Neural progenitor cell (in vitro differentiated cells): ENCODE results near the gene B3GAT1. TPM values are rescaled to one million over a fixed set of nuclear protein-coding genes. Genes with fewer than 3 reads are reported as not detected.

Source experiments
- DNase-seq: peaks from one replicate; pipeline ENCODE4 v3.0.0-alpha.2; 2016; ENCODE audit warnings: low spot score
- H2AFZ ChIP-seq: fragments of 200-600 bp; sonication (generic); replicated peaks from 2 replicates; pipeline ENCODE4 v1.6.1; 2016; ENCODE audit warnings: antibody characterized with exemption
- H3F3A ChIP-seq: fragments of 200-600 bp; sonication (generic); 2 replicates; pipeline ENCODE4 v1.6.1; 2016; ENCODE audit warnings: antibody characterized with exemption, low read depth
- H3K27ac ChIP-seq: fragments of 200-600 bp; sonication (generic); 2 replicates; pipeline ENCODE4 v1.5.1; 2016; ENCODE audit warnings: mild to moderate bottlenecking
- H3K27me3 ChIP-seq: fragments of 200-600 bp; sonication (generic); 2 replicates; pipeline ENCODE4 v1.6.1; 2016; ENCODE audit warnings: mild to moderate bottlenecking, moderate library complexity
- H3K36me3 ChIP-seq: fragments of 200-600 bp; sonication (generic); 2 replicates; pipeline ENCODE4 v1.5.1; 2016
- H3K4me1 ChIP-seq: fragments of 200-600 bp; sonication (generic); 2 replicates; pipeline ENCODE4 v1.6.1; 2016; ENCODE audit warnings: mixed run types
- H3K4me2 ChIP-seq: fragments of 200-600 bp; sonication (generic); 2 replicates; pipeline ENCODE4 v1.6.1; 2016
- H3K4me3 ChIP-seq: fragments of 200-600 bp; sonication (generic); 2 replicates; pipeline ENCODE4 v1.5.1; 2016
- H3K79me2 ChIP-seq: fragments of 200-600 bp; sonication (generic); 2 replicates; pipeline ENCODE4 v1.6.1; 2016; ENCODE audit warnings: low read depth
- H3K9ac ChIP-seq: fragments of 200-600 bp; sonication (generic); 2 replicates; pipeline ENCODE4 v1.6.1; 2016
- H3K9me3 ChIP-seq: fragments of 200-600 bp; sonication (generic); 2 replicates; pipeline ENCODE4 v1.5.1; 2016; ENCODE audit warnings: low read depth
- H4K20me1 ChIP-seq: fragments of 200-600 bp; sonication (generic); 2 replicates; pipeline ENCODE4 v1.6.1; 2016; ENCODE audit warnings: low read depth
- H3K27ac Mint-ChIP-seq: 3 replicates; pipeline ENCODE4 v1.8.0; 2021; ENCODE audit warnings: mixed read lengths
- H3K27me3 Mint-ChIP-seq: 2 replicates; pipeline ENCODE4 v1.8.0; 2022; ENCODE audit warnings: low read depth, mild to moderate bottlenecking, inconsistent platforms, moderate library complexity, mixed read lengths; ENCODE audit not compliant: insufficient read depth
- H3K36me3 Mint-ChIP-seq: 3 replicates; pipeline ENCODE4 v1.8.0; 2021; ENCODE audit warnings: mixed read lengths
- H3K4me1 Mint-ChIP-seq: 3 replicates; pipeline ENCODE4 v1.8.0; 2021; ENCODE audit warnings: mixed read lengths
- H3K4me3 Mint-ChIP-seq: 3 replicates; pipeline ENCODE4 v1.8.0; 2021; ENCODE audit warnings: mild to moderate bottlenecking, moderate library complexity, mixed read lengths
- H3K9me3 Mint-ChIP-seq: 3 replicates; pipeline ENCODE4 v1.8.0; 2020; ENCODE audit warnings: mixed read lengths
- EZH2 ChIP-seq: fragments of 200-600 bp; sonication (generic); IDR thresholded peaks from 2 replicates; pipeline ENCODE4 v1.6.1; 2017; ENCODE audit warnings: antibody characterized with exemption, mild to moderate bottlenecking, moderate library complexity
- EZH2phosphoT487 ChIP-seq: fragments of 200-600 bp; sonication (generic); IDR thresholded peaks from 2 replicates; pipeline ENCODE4 v1.6.1; 2017; ENCODE audit warnings: antibody characterized with exemption
- total RNA-seq: library from RNA; depleted of rRNA; stranded (reverse); fragments of >200 nt; gene quantifications from 2 replicates; pipeline ENCODE4 v1.2.3, GENCODE V29; 2015; ENCODE audit warnings: low replicate concordance
- TF ChIP-seq, protein P1 (sequence below): fragments of 200-600 bp; sonication (generic); IDR thresholded peaks from 2 replicates; pipeline ENCODE4 v1.5.1; 2017; ENCODE audit warnings: antibody characterized with exemption, mild to moderate bottlenecking

B3GAT1 gene
- total RNA-seq, 1 donor from 2014 or later = 11.0 TPM

DNA sequence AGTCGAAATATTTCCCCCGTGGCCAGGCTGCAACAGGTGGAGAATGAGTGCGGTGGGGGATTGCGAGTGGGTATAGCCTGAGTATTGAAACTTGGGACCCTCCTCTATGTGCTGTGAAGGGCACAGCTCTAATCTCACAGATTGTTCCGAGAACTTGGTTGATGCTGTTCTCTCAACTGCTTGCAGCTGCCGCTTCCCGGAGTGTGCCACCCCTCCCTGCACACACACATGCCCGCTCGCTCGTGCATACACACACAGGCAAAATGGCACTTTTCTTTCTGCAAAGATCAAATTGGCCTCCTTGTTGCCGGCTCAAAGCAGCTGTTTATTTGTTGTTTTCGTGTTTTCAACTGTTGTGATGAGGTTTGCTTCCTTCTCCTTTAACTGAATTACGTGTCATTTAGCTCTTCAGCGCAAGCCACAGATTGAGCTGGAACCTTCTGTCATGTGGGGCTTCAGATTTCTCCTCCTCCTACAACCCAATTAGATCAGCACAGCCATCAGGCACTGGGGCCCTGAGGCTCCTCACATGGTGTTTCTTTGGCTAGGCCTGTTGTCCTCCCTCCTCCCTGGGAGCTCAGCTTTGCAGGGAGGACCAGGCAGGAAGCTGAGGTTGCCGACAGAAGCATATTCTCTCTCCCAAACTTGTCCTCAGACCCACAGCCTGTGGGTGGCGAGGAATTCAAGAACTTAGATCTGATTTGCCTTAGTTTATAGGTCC, 13.9 kb upstream of the B3GAT1 start:
- H3K79me2 ChIP-seq = no peaks in the 10 kb centered on the region
- H3K9ac ChIP-seq = no peak overlapping the region
- no peak for DNase-seq
- no peak overlapping the region for H3K4me2 ChIP-seq
- no peaks in the 10 kb centered on the region for H3K36me3 ChIP-seq
- TF ChIP-seq EZH2phosphoT487 (no peak), EZH2 (no peak)
- TF ChIP-seq, protein P1, sequence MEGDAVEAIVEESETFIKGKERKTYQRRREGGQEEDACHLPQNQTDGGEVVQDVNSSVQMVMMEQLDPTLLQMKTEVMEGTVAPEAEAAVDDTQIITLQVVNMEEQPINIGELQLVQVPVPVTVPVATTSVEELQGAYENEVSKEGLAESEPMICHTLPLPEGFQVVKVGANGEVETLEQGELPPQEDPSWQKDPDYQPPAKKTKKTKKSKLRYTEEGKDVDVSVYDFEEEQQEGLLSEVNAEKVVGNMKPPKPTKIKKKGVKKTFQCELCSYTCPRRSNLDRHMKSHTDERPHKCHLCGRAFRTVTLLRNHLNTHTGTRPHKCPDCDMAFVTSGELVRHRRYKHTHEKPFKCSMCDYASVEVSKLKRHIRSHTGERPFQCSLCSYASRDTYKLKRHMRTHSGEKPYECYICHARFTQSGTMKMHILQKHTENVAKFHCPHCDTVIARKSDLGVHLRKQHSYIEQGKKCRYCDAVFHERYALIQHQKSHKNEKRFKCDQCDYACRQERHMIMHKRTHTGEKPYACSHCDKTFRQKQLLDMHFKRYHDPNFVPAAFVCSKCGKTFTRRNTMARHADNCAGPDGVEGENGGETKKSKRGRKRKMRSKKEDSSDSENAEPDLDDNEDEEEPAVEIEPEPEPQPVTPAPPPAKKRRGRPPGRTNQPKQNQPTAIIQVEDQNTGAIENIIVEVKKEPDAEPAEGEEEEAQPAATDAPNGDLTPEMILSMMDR = no peak
- H3K36me3 Mint-ChIP-seq = peaks cover under 1% of the 10 kb centered on the region
- H3K27me3 ChIP-seq = no peaks in the 10 kb centered on the region
- no peak overlapping the region for H2AFZ ChIP-seq
- no peaks in the 10 kb centered on the region for H3K9me3 ChIP-seq
- H3K4me3 ChIP-seq = no peak overlapping the region
- H3K4me3 Mint-ChIP-seq = no peak overlapping the region
- H3K27ac ChIP-seq = no peak overlapping the region
- peaks cover under 1% of the 10 kb centered on the region for H3K9me3 Mint-ChIP-seq
- no peak overlapping the region for H3K27ac Mint-ChIP-seq
- H4K20me1 ChIP-seq = peaks cover 20% of the 10 kb centered on the region
- no peaks in the 10 kb centered on the region for H3F3A ChIP-seq
- H3K27me3 Mint-ChIP-seq = no peaks in the 10 kb centered on the region
- H3K4me1 Mint-ChIP-seq = peaks cover 22% of the 10 kb centered on the region
- peaks cover 17% of the 10 kb centered on the region for H3K4me1 ChIP-seq

- TF ChIP-seq, protein P1 = no peak
- TF ChIP-seq EZH2phosphoT487 = no peak
- TF ChIP-seq EZH2 = no peak
- Histone ChIP-seq H3K4me1 (peaks cover 17% of the 10 kb centered on the region), H3K9me3 (no peaks in the 10 kb centered on the region), H3K4me2 (no peak overlapping the region), H3K4me3 (no peak overlapping the region), H3K9ac (no peak overlapping the region), H2AFZ (no peak overlapping the region), H4K20me1 (peaks cover 20% of the 10 kb centered on the region), H3K36me3 (no peaks in the 10 kb centered on the region), H3F3A (no peaks in the 10 kb centered on the region), H3K27me3 (no peaks in the 10 kb centered on the region), H3K27ac (no peak overlapping the region), H3K79me2 (no peaks in the 10 kb centered on the region)
- DNase-seq = no peak
- H3K4me1 Mint-ChIP-seq = peaks cover 22% of the 10 kb centered on the region
- no peaks in the 10 kb centered on the region for H3K9me3 Mint-ChIP-seq
- H3K27ac Mint-ChIP-seq = no peak overlapping the region
- H3K36me3 Mint-ChIP-seq = no peaks in the 10 kb centered on the region
- no peaks in the 10 kb centered on the region for H3K27me3 Mint-ChIP-seq
- H3K4me3 Mint-ChIP-seq = no peak overlapping the region
Measured at GRCh38 chr11:134425413-134425812, 13.4 kb upstream of the B3GAT1 start.

- H3K9me3 Mint-ChIP-seq = no peaks in the 10 kb centered on the region
- Histone ChIP-seq H4K20me1 (peaks cover 32% of the 10 kb centered on the region), H3K4me1 (peaks cover 13% of the 10 kb centered on the region), H3K27me3 (no peaks in the 10 kb centered on the region), H3K27ac (no peak overlapping the region), H3K36me3 (no peaks in the 10 kb centered on the region), H2AFZ (no peak overlapping the region), H3K79me2 (no peaks in the 10 kb centered on the region), H3K9me3 (no peaks in the 10 kb centered on the region), H3K9ac (no peak overlapping the region), H3F3A (no peaks in the 10 kb centered on the region), H3K4me2 (no peak overlapping the region), H3K4me3 (no peak overlapping the region)
- DNase-seq = no peak
- H3K27me3 Mint-ChIP-seq = peaks cover 1% of the 10 kb centered on the region
- H3K27ac Mint-ChIP-seq = no peak overlapping the region
- H3K4me1 Mint-ChIP-seq = peaks cover 11% of the 10 kb centered on the region
- peaks cover 3% of the 10 kb centered on the region for H3K36me3 Mint-ChIP-seq
- TF ChIP-seq, protein P1 = no peak
- TF ChIP-seq EZH2phosphoT487 = no peak
- TF ChIP-seq EZH2 = no peak
- H3K4me3 Mint-ChIP-seq = no peak overlapping the region
Measured at GRCh38 chr11:134423106-134423505, 11.1 kb upstream of the B3GAT1 start.
